OCI-LY1 (cell line): ENCODE results near the gene MRPL36.

Source experiments
- H2AFZ ChIP-seq: fragments of 200-600 bp; sonication (generic), shearing (Covaris generic); 2 replicates; pipeline ENCODE4 v1.6.0; 2014; ENCODE audit warnings: antibody characterized with exemption, mild to moderate bottlenecking, low read length
- H3F3A ChIP-seq: fragments of 200-600 bp; sonication (generic), shearing (Covaris generic); 2 replicates; pipeline ENCODE4 v1.6.0; 2014; ENCODE audit warnings: mild to moderate bottlenecking, antibody characterized with exemption, low read length, moderate library complexity; ENCODE audit not compliant: insufficient read depth
- H3K27ac ChIP-seq: fragments of 200-600 bp; sonication (generic); 2 replicates; pipeline ENCODE4 v1.5.1; 2014; ENCODE audit warnings: low read length, mixed run types, mild to moderate bottlenecking, low read depth; ENCODE audit not compliant: poor library complexity, severe bottlenecking
- H3K27me3 ChIP-seq: fragments of 200-600 bp; sonication (generic); 2 replicates; pipeline ENCODE4 v1.6.0; 2014; ENCODE audit warnings: antibody characterized with exemption, mild to moderate bottlenecking, low read length, moderate library complexity; ENCODE audit not compliant: insufficient read depth
- H3K36me3 ChIP-seq: fragments of 200-600 bp; sonication (generic); 2 replicates; pipeline ENCODE4 v1.6.1; 2014; ENCODE audit warnings: mild to moderate bottlenecking, antibody characterized with exemption, low read length, moderate library complexity, mixed read lengths; ENCODE audit not compliant: insufficient read depth
- H3K4me1 ChIP-seq: fragments of 200-600 bp; sonication (generic); 2 replicates; pipeline ENCODE4 v1.5.1; 2014; ENCODE audit warnings: mild to moderate bottlenecking, low read length, moderate library complexity; ENCODE audit not compliant: insufficient read depth, severe bottlenecking
- H3K4me2 ChIP-seq: fragments of 200-600 bp; sonication (generic), shearing (Covaris generic); 2 replicates; pipeline ENCODE4 v1.6.1; 2014; ENCODE audit warnings: low read length
- H3K4me3 ChIP-seq: fragments of 200-600 bp; sonication (generic); 2 replicates; pipeline ENCODE4 v1.5.1; 2014; ENCODE audit warnings: low read length, low read depth, mild to moderate bottlenecking, mixed read lengths; ENCODE audit not compliant: poor library complexity, severe bottlenecking
- H3K79me2 ChIP-seq: fragments of 200-600 bp; shearing (Covaris generic); 2 replicates; pipeline ENCODE4 v1.6.1; 2016; ENCODE audit warnings: mixed run types, low read length, mixed read lengths; ENCODE audit not compliant: insufficient read depth
- H3K9ac ChIP-seq: fragments of 200-600 bp; sonication (generic), shearing (Covaris generic); 2 replicates; pipeline ENCODE4 v1.6.1; 2014; ENCODE audit warnings: mild to moderate bottlenecking, low read length, mixed read lengths
- H3K9me2 ChIP-seq: fragments of 200-600 bp; sonication (generic), shearing (Covaris generic); 2 replicates; pipeline ENCODE4 v1.6.1; 2014; ENCODE audit warnings: low read depth, mild to moderate bottlenecking, low read length, mixed read lengths
- H3K9me3 ChIP-seq: fragments of 200-600 bp; shearing (Covaris generic); 2 replicates; pipeline ENCODE4 v1.6.1; 2014; ENCODE audit warnings: low read length, mixed read lengths
- H4K20me1 ChIP-seq: fragments of 200-600 bp; sonication (generic), shearing (Covaris generic); 2 replicates; pipeline ENCODE4 v1.6.0; 2016; ENCODE audit warnings: mild to moderate bottlenecking, low read length; ENCODE audit not compliant: insufficient read depth
- CTCF ChIP-seq: fragments of 200-600 bp; sonication (generic), shearing (Covaris generic); IDR thresholded peaks from 2 replicates; pipeline ENCODE4 v1.5.1; 2017; ENCODE audit warnings: mild to moderate bottlenecking, antibody characterized with exemption, low read length, moderate library complexity, mixed read lengths
- EZH2 ChIP-seq: fragments of 200-600 bp; sonication (generic), shearing (Covaris generic); IDR thresholded peaks from 2 replicates; pipeline ENCODE4 v1.8.0; 2017; ENCODE audit warnings: borderline replicate concordance, mixed run types, mild to moderate bottlenecking, antibody characterized with exemption, low read length, moderate library complexity, mixed read lengths

The MRPL36 gene

DNA sequence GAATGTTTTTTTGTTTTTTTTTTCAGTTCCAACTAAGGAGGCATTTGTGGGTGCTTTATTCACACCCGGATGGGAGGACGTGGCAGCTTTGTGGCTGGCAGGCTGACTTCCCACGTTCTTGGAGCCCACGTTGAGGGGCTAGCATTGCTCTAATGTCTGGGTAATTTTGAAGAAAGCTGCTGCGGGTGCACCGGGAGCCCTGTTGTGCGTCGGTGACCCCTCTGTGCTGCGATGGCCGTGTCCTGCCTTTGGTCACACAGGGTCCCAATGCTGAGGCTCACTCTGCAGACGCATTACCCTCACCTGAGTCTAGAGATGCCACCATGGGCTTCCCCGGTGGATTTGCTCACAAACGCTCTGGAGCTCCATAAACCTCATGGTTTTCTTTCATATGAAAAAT is 35.8 kb upstream of the MRPL36 start:
- peaks cover 14% of the 10 kb centered on the region for H3K4me1 ChIP-seq
- no peak overlapping the region for H2AFZ ChIP-seq
- H4K20me1 ChIP-seq: no peaks in the 10 kb centered on the region
- no peaks in the 10 kb centered on the region for H3K9me3 ChIP-seq
- no peak overlapping the region for H3K4me2 ChIP-seq
- no peaks in the 10 kb centered on the region for H3F3A ChIP-seq
- H3K36me3 ChIP-seq: no peaks in the 10 kb centered on the region
- H3K9ac ChIP-seq: no peak overlapping the region
- no peak overlapping the region for H3K27ac ChIP-seq
- no peak overlapping the region for H3K4me3 ChIP-seq
- no peaks in the 10 kb centered on the region for H3K27me3 ChIP-seq
- no peak for TF ChIP-seq EZH2
- no peak for TF ChIP-seq CTCF
- H3K9me2 ChIP-seq: no peaks in the 10 kb centered on the region
- H3K79me2 ChIP-seq: no peaks in the 10 kb centered on the region

- no peaks in the 10 kb centered on the region for H3K27me3 ChIP-seq
- H4K20me1 ChIP-seq: no peaks in the 10 kb centered on the region
- no peaks in the 10 kb centered on the region for H3F3A ChIP-seq
- no peak overlapping the region for H3K9ac ChIP-seq
- H3K79me2 ChIP-seq: no peaks in the 10 kb centered on the region
- no peaks in the 10 kb centered on the region for H3K9me2 ChIP-seq
- H3K36me3 ChIP-seq: no peaks in the 10 kb centered on the region
- H3K4me1 ChIP-seq: peaks cover 14% of the 10 kb centered on the region
- no peaks in the 10 kb centered on the region for H3K9me3 ChIP-seq
- no peak overlapping the region for H3K4me3 ChIP-seq
- H2AFZ ChIP-seq: no peak overlapping the region
- no peak for TF ChIP-seq EZH2
- TF ChIP-seq CTCF: no peak
- H3K4me2 ChIP-seq: no peak overlapping the region
- no peak overlapping the region for H3K27ac ChIP-seq
Measured at GRCh38 chr5:1834721-1835429, 35.2 kb upstream of the MRPL36 start.

- Histone ChIP-seq H3K27me3 (no peaks in the 10 kb centered on the region), H4K20me1 (no peaks in the 10 kb centered on the region)
Measured at GRCh38 chr5:1834022-1834551, 34.5 kb upstream of the MRPL36 start.

More at GRCh38 chr5:1834022-1834551, 34.5 kb upstream of the MRPL36 start:
- no peaks in the 10 kb centered on the region for H3K79me2 ChIP-seq
- H3K9ac ChIP-seq: no peak overlapping the region
- H3K4me3 ChIP-seq: no peak overlapping the region
- H3K27ac ChIP-seq: no peak overlapping the region
- no peaks in the 10 kb centered on the region for H3K9me3 ChIP-seq
- no peak overlapping the region for H3K4me2 ChIP-seq
- TF ChIP-seq CTCF (no peak), EZH2 (no peak)
- H2AFZ ChIP-seq: no peak overlapping the region
- H3K4me1 ChIP-seq: peaks cover 14% of the 10 kb centered on the region
- H3K9me2 ChIP-seq: no peaks in the 10 kb centered on the region
- no peaks in the 10 kb centered on the region for H3F3A ChIP-seq
- H3K36me3 ChIP-seq: 0 out of 2 replicates have a peak, but pooled peaks cover 3% of the 10 kb centered on the region
